HG02981 (cell line): ENCODE measurements around the gene FBXW8.

Experiments used
- ATAC-seq: cut with Tn5 transposase; IDR thresholded peaks from one replicate; pipeline ENCODE4 v1.9.1; 2021; ENCODE audit warnings: mild to moderate bottlenecking, moderate library complexity; ENCODE audit not compliant: unreplicated experiment

The FBXW8 gene

GRCh38 chr12:116990329-116990728 is 79.6 kb downstream of the FBXW8 start:
- ATAC-seq, result no peak

- no peak for ATAC-seq
These were observed 80.5 kb downstream of the FBXW8 start for GRCh38 chr12:116990971-116991966.

- ATAC-seq, result no peak
These were observed 85.3 kb downstream of the FBXW8 start for GRCh38 chr12:116996093-116996492.

GRCh38 chr12:116996621-116997020 is 85.9 kb downstream of the FBXW8 start:
- ATAC-seq, result no peak

GRCh38 chr12:116999066-116999465 is 88.3 kb downstream of the FBXW8 start:
- no peak for ATAC-seq

DNA sequence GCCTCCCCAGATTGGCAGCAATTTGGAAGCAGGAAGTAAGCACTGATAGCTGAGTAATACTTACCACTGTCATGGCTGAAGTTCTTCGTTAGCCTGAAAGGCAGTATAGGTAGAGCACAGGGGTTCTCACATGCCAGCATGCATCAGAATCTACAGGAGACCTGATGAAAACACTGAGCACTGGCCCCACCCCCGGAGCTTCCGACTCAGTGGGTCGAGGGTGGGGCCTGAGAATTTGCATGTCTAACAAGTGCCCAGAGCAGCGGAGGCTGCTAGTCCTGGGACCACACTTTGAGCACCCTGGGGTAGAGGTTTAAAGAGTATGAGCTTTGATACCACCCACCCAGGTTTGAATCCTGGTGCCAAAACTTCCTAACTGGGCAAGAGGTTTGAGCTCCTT is 89.6 kb downstream of the FBXW8 start:
- no peak for ATAC-seq

DNA sequence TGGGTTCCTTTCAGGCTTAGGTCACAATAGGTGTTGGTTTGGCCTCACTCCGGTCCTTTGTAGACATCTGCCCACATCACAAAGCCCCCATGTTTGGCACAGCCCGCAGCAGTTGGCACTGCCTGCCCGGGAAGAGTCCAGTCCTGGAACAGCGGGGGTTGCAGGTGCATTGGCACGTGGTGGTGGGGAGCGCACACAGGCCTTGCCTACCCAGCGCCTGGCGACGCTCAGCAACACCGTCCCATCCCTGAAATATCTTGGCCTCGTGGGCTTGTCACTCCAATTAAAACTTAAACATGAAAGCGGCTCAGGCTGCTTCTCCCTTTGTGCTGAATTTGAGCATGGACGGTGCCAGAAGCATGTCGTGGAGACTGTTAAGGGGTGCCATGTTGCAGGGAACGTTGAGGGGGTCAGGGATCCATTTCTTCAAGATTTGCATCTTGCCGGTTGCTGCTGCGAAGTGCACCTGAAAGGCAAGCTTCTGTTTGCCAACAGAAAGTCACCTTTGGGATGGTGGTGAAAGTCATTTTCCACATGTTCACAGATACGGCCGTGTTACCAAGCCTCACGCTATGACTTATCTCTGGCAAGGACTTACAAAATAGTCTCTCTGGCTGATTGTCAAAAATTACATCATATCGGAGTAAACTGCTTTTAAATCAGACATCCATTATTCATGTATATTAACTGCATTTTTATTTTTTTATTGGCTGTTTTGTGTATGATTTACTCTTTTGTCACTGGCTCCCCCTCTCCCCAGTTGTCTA is 91.5 kb downstream of the FBXW8 start:
- ATAC-seq, result no peak

DNA sequence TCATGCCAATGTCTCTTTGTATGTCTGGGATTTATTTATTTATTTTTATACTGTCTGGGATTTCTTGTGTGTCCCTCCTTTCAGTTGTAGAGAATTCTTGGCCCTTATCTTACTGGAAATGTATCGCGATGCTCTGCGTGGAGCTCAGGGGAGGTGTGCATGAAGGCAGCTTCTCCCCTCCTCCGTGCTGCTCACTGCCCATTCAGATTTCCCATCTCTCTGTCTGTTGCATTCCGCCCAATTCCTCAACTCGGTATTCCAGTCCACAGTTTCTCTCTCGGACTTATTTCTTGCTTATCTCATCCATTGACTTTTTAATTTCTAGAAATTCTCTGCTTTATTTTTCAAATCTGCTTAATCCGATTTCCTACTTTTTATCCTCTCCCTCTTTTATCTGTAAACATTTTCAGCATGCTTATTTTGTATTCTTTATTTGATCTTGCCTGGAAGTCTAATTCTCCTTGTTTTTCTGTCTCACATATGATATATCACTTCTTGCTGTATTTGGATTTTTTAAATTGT is 93.2 kb downstream of the FBXW8 start:
- no peak for ATAC-seq

DNA sequence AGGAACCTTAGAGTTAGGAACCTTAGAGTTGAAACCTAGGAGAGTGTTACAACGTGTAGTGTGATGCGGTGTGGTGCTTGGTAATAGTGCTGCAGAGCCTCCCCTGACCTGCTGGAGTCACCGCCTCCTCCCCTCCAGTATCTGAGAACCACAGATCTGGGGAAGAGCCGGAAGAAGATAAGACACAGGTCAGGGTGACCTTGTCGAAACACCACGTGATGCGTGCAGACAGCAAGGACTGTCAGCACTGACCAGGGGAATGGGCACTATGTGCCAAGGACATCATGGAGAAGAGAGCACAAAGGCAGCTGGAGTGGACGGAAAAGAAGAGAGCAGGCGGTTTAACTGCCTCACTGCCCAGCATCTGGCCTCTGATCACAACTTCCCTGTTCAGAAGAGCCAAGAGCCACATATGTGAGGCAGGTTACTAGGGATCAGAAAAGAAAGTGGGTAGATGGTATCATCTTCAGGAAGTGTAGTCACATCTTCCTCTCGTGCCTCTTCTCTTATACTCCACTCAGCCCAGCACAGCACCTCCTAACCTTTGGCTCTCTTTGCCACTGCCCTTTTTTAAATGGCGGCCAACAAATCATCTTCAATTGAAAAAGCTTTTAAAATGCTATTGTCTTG is 94.8 kb downstream of the FBXW8 start:
- ATAC-seq, result no peak

DNA sequence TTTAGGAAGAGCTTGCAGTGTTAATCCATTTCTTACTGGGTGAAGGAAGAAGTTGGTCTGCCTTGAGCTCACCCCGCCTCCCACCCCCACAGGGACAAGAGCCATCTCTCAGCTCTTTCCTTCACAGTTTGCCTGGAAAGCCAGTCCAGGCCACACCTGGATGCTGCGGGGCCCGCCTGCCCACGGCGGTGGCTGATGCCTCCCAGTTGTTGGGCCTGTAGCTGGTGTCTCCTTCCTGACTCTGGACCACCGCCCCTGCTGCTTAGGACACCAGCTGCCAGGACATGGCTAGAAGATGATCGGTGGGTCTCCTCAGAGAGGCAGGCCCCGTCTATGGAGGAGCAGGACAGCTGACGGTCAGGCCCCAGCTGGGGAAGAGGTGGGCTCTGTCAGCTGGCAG is 95.6 kb downstream of the FBXW8 start:
- ATAC-seq, result no peak

DNA sequence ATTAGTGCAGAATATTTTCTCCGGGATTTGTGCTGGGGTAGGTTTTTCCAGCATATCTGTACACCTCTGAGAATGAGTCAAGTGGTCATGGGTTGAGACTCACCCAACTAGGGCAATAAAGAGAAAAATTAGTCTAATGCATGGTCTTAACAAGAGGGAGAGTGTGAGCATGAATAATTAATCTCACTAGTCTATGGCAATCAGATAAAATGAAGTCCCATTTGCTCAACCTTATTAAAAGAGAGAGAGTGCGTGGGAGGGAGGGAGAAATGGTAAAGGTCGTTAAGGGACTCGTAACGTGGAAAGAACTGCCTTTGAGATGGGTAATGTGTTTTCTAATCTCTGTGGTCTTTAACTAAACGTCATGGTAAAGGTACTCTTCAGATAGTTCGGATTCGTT is 96.8 kb downstream of the FBXW8 start:
- ATAC-seq, result no peak

DNA sequence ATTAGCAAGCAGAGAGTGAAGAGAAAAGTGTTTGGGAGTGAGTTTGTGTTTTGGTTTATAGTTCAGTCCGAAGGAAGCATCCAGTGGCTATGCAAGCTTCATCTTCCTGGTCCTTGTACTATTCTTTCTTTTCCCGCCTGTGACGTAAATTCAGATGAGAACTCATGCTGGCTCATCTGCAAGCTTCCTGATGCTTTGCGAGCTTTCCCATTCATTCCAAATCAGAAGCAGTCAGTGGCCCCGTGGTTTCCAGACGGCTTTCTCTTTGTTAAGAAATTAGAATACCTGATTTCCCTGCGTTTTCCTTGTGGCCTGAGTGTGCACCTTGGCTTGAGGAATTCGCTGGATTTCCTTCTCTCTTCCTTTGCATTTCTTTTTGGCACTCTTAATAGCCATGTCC is 99.0 kb downstream of the FBXW8 start:
- ATAC-seq, result no peak

DNA sequence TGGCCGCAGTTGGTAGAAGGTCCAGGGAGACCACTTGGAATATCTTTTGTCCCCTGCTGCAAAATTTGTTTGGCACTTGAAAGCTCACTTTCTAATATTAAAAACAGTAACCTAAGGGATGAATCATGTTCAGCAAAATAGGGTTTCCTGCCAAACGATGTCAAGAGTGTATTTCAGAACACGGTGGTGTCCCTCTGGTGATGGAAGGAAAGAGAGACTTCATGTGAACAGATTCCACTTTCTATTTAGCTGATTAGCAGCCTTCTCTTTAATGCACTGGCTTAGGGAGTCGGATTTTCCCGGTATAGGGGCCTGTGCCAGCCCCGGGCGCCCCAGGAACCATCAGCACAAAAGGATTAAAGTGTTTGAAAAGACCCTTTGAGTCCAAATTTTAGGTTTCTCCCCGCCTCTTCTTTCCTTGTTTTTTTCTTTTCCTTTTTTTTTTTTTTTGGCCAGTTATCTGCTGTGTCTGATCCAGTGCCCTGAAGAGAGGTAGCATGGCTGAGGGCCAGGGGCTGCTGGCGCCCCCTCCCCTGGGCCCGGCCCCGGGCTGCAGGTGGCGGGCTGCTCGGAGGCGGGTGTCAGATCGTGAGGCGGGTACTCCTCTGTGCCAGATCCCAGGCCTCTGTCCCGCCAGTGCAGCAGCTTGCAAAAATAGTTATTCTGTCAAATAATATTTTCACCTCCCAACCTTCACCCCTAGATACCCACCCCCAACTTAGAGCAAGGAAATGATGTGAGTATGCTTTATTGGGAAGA is 100.1 kb downstream of the FBXW8 start:
- ATAC-seq, result no peak

DNA sequence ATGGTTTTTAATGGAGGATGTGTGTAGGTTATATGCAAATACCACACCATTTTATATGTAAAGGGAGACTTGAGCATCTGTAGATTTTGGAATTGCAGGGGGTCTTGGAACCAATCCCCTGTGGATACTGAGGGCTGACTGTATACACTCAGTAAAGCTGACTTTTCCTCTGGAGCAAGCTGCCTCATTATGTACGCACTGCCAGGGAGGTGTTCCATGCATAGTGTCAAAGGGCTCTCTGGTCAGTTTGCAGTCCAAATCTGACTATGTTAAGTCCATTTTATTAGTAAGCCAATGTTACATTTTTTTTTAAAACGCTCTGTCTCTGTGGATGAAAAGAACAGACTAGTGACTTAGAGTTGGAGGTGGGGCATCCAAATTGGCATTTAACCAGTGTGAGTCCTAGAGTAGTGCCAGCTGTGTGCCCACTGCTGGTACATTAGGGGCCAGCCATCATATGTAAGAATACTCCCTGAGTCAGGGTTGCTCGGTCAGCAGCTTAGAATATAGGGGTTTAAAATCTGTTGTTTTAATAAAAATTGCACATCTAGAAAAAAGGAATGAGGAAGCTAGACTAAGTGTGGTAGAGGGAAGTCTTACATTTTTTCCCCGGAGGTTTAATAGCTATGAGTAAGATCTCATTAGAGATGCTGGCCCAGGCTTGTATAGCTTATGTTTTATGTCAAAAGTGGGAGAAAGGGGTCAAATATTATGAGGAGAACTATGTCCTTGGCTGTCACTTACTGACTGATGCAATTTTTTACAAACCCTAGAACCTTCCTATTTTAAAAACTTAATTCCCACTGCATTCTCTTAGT is 101.4 kb downstream of the FBXW8 start:
- ATAC-seq, result no peak

GRCh38 chr12:117013726-117014125 is 103.0 kb downstream of the FBXW8 start:
- ATAC-seq, result no peak

GRCh38 chr12:117014342-117014887 is 103.7 kb downstream of the FBXW8 start:
- ATAC-seq, result no peak

DNA sequence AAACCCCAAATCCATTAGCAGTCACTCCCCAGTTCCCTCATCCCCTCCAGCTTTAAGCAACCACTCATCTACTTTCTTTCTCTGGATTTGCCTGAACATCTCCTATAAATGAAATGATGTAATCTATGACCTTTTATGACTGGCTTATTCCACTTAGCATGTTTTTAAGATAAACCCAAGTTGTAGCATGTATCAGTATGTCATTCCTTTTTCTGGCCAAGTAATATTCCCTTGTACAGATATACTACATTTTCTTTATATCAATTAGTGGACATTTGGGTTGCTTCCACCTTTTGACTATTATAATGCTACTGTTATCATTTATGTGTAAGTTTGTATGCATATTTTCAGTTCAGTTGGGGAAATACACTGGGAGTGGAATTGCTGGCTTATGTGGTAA is 105.1 kb downstream of the FBXW8 start:
- ATAC-seq, result no peak

- no peak for ATAC-seq
These were observed 107.1 kb downstream of the FBXW8 start for GRCh38 chr12:117017807-117018206.

- no peak for ATAC-seq
These were observed 107.5 kb downstream of the FBXW8 start for GRCh38 chr12:117018276-117018675.
